CD4-positive, alpha-beta T cell treated with Interleukin-17A for 4 hours (primary cell): Measurements from ENCODE around the gene OSBPL6.
"Not testable (repeated sequence)": the region's sequence is repeated elsewhere in the genome, so short reads cannot be mapped to it uniquely, and the experiment has no call there.

Source experiments
- DNase-seq: peaks from one replicate; pipeline ENCODE4 v3.0.0-alpha.2; 2020; ENCODE audit warnings: mixed read lengths

The OSBPL6 gene

GRCh38 chr2:178193823-178194599 lies at the start of gene OSBPL6:
Gene OSBPL6, plus strand, starts transcription at chr2:178194512. Its CDS starts 111,673 bp downstream, at chr2:178306185.
- DNase-seq: peak; percentile 63

GRCh38 chr2:178152033-178152432 lies 42.3 kb upstream of the OSBPL6 start:
- no peak for DNase-seq

GRCh38 chr2:178152542-178152941 lies 41.8 kb upstream of the OSBPL6 start:
- DNase-seq: no peak

- DNase-seq: no peak
These were observed 41.3 kb upstream of the OSBPL6 start for GRCh38 chr2:178152977-178153376.

GRCh38 chr2:178153878-178154277 lies 40.4 kb upstream of the OSBPL6 start:
- DNase-seq: not testable (repeated sequence)

- no peak for DNase-seq
These were observed 38.8 kb upstream of the OSBPL6 start for GRCh38 chr2:178155524-178155923.

- DNase-seq: no peak
These were observed 36.7 kb upstream of the OSBPL6 start for GRCh38 chr2:178157574-178157973.

- DNase-seq: no peak
These were observed 34.3 kb upstream of the OSBPL6 start for GRCh38 chr2:178159966-178160365.

GRCh38 chr2:178160601-178161000 lies 33.7 kb upstream of the OSBPL6 start:
- DNase-seq: no peak

GRCh38 chr2:178163395-178163794 lies 30.9 kb upstream of the OSBPL6 start:
- DNase-seq: no peak

- no peak for DNase-seq
These were observed 30.4 kb upstream of the OSBPL6 start for GRCh38 chr2:178163911-178164310.

GRCh38 chr2:178173657-178174056 lies 20.7 kb upstream of the OSBPL6 start:
- no peak for DNase-seq

GRCh38 chr2:178177066-178177679 lies 17.1 kb upstream of the OSBPL6 start:
- DNase-seq: no peak

GRCh38 chr2:178180648-178181047 lies 13.7 kb upstream of the OSBPL6 start:
- not testable (repeated sequence) for DNase-seq

- no peak for DNase-seq
These were observed 6.5 kb upstream of the OSBPL6 start for GRCh38 chr2:178187861-178188260.

- no peak for DNase-seq
These were observed 5.8 kb upstream of the OSBPL6 start for GRCh38 chr2:178188466-178188865.

GRCh38 chr2:178191004-178191508 lies 3.3 kb upstream of the OSBPL6 start:
- DNase-seq: no peak

GRCh38 chr2:178191511-178191910 lies 2.8 kb upstream of the OSBPL6 start:
- DNase-seq: no peak

- DNase-seq: no peak
These were observed 853 bp upstream of the OSBPL6 start for GRCh38 chr2:178193496-178193822.

- DNase-seq: peak; percentile 4
These were observed 483 bp downstream of the OSBPL6 start for GRCh38 chr2:178194600-178195389.

- DNase-seq: no peak
These were observed 1.3 kb downstream of the OSBPL6 start for GRCh38 chr2:178195390-178196166.

GRCh38 chr2:178197791-178198190 lies 3.5 kb downstream of the OSBPL6 start:
- no peak for DNase-seq

GRCh38 chr2:178198441-178198840 lies 4.1 kb downstream of the OSBPL6 start:
- DNase-seq: not testable (repeated sequence)
